GM21576 (cell line): Measurements from ENCODE around the gene SNAPC5.
"Not testable (repeated sequence)": the region's sequence is repeated elsewhere in the genome, so short reads cannot be mapped to it uniquely, and the experiment has no call there.

Experiments
- ATAC-seq: cut with Tn5 transposase; IDR thresholded peaks from one replicate; pipeline ENCODE4 v1.9.1; 2021; ENCODE audit warnings: mild to moderate bottlenecking, moderate library complexity; ENCODE audit not compliant: unreplicated experiment

SNAPC5 gene

GRCh38 chr15:66461294-66461693, 36.3 kb downstream of the SNAPC5 start:
- ATAC-seq = not testable (repeated sequence)

GRCh38 chr15:66459818-66460615, 37.5 kb downstream of the SNAPC5 start:
- ATAC-seq = no peak

- ATAC-seq = no peak
Observed at GRCh38 chr15:66456211-66456610, 41.4 kb downstream of the SNAPC5 start.

GRCh38 chr15:66454143-66454542, 43.4 kb downstream of the SNAPC5 start:
- no peak for ATAC-seq

- no peak for ATAC-seq
Observed at GRCh38 chr15:66452971-66453580, 44.5 kb downstream of the SNAPC5 start.

- ATAC-seq = no peak
Observed at GRCh38 chr15:66452420-66452819, 45.1 kb downstream of the SNAPC5 start.
